ENCODE results near the gene DGKD.

Gene DGKD

GRCh38 chr2:233443511-233444183 is 89.4 kb downstream of the DGKD start:
- H3K79me2 ChIP-seq (ENCODE audit: low read length), result no peaks in the 10 kb centered on the region
- no peak for TF ChIP-seq EZH2phosphoT487 (IDR thresholded peaks at IDR 0.05; ENCODE audit: low read depth)
- TF ChIP-seq, protein P1, sequence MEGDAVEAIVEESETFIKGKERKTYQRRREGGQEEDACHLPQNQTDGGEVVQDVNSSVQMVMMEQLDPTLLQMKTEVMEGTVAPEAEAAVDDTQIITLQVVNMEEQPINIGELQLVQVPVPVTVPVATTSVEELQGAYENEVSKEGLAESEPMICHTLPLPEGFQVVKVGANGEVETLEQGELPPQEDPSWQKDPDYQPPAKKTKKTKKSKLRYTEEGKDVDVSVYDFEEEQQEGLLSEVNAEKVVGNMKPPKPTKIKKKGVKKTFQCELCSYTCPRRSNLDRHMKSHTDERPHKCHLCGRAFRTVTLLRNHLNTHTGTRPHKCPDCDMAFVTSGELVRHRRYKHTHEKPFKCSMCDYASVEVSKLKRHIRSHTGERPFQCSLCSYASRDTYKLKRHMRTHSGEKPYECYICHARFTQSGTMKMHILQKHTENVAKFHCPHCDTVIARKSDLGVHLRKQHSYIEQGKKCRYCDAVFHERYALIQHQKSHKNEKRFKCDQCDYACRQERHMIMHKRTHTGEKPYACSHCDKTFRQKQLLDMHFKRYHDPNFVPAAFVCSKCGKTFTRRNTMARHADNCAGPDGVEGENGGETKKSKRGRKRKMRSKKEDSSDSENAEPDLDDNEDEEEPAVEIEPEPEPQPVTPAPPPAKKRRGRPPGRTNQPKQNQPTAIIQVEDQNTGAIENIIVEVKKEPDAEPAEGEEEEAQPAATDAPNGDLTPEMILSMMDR (IDR thresholded peaks at IDR 0.05; ENCODE audit: low read depth, low read length), result peak; percentile 70
- H3K9ac ChIP-seq (ENCODE audit: low read length), result no peak overlapping the region
- H2AFZ ChIP-seq (ENCODE audit: low read depth, low read length), result no peak overlapping the region
- no peaks in the 10 kb centered on the region for H4K20me1 ChIP-seq (ENCODE audit: insufficient read depth, low read length)
- H3K36me3 ChIP-seq (replicated peaks; ENCODE audit: low read depth, low read length), result no peaks in the 10 kb centered on the region
- H3K9me3 ChIP-seq (ENCODE audit: insufficient read depth, low read length), result no peaks in the 10 kb centered on the region
- H3K4me2 ChIP-seq (ENCODE audit: low read length), result no peak overlapping the region
- no peaks in the 10 kb centered on the region for H3K27me3 ChIP-seq (ENCODE audit: low read depth, low read length)
- H3K4me3 ChIP-seq (ENCODE audit: low read length), result no peak overlapping the region
- H3K4me1 ChIP-seq (ENCODE audit: low read length), result no peaks in the 10 kb centered on the region
- H3K27ac ChIP-seq (ENCODE audit: low read length), result no peak overlapping the region

- H3K9ac ChIP-seq (ENCODE audit: low read length), result no peak overlapping the region
- H2AFZ ChIP-seq (ENCODE audit: low read depth, low read length), result no peak overlapping the region
- H4K20me1 ChIP-seq (ENCODE audit: insufficient read depth, low read length), result no peaks in the 10 kb centered on the region
- H3K4me3 ChIP-seq (ENCODE audit: low read length), result no peak overlapping the region
- H3K4me2 ChIP-seq (ENCODE audit: low read length), result no peak overlapping the region
- no peaks in the 10 kb centered on the region for H3K27me3 ChIP-seq (ENCODE audit: low read depth, low read length)
- H3K79me2 ChIP-seq (ENCODE audit: low read length), result no peaks in the 10 kb centered on the region
- no peaks in the 10 kb centered on the region for H3K36me3 ChIP-seq (replicated peaks; ENCODE audit: low read depth, low read length)
- no peaks in the 10 kb centered on the region for H3K4me1 ChIP-seq (ENCODE audit: low read length)
- no peaks in the 10 kb centered on the region for H3K9me3 ChIP-seq (ENCODE audit: insufficient read depth, low read length)
- TF ChIP-seq, protein P1 (IDR thresholded peaks at IDR 0.05; ENCODE audit: low read depth, low read length), result no peak
- no peak overlapping the region for H3K27ac ChIP-seq (ENCODE audit: low read length)
These were observed 90.2 kb downstream of the DGKD start for GRCh38 chr2:233444501-233444900.

DNA sequence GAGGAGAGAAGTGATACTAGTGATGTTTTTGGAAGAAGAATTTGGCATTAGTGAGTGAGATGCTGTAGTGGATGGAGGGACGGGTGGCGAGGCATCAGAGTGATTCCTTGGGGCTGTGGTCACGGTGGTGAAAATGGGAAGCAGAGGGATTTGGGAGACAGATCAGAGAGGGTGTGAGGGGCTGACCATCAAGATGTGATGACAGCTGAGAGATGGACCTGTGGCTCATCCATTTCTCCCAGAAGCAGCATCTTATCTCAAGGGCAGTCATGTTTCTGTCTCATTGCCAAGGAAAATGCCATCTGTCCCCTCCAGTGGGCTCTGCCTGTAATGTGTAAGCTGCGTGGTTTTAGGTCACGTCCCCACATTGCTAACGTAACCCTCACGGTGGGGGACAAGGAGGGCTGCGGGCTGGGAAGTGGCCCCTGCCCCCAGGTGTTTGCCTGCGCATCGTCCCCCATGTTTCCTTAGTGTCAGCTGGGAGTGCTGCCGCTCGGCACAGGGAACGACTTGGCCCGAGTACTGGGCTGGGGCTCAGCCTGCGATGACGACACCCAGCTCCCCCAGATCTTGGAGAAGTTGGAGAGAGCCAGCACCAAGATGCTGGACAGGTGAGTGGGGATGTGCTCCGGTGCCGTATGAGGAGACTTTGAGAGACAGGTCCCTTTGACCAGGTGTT is 91.0 kb downstream of the DGKD start:
- TF ChIP-seq, protein P1 (IDR thresholded peaks at IDR 0.05; ENCODE audit: low read depth, low read length), result no peak
- no peak for TF ChIP-seq EZH2phosphoT487 (IDR thresholded peaks at IDR 0.05; ENCODE audit: low read depth)
- no peaks in the 10 kb centered on the region for H4K20me1 ChIP-seq (ENCODE audit: insufficient read depth, low read length)
- H3K36me3 ChIP-seq (replicated peaks; ENCODE audit: low read depth, low read length), result no peaks in the 10 kb centered on the region

DNA sequence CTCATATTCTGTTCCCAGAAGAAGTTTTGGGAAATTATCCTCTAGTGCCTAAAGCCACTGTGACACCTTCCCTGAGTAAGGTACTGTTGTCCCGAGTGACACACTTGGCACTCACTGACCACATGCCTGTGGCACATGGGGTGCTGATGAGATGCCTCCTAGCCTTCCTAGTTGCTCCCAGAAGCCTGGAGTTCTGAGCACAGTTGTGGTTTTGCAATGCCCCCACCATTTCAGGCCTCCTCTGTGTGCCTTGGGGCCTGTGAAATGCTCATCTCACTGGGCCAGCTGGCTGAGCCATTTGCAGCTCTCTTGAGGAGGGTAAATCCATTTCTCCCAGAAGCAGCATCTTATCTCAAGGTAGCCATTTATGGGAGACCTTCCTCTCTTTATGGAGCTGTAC is 91.8 kb downstream of the DGKD start:
- H3K36me3 ChIP-seq (replicated peaks; ENCODE audit: low read depth, low read length), result no peaks in the 10 kb centered on the region
- no peaks in the 10 kb centered on the region for H3K27me3 ChIP-seq (ENCODE audit: low read depth, low read length)
- H3K9me3 ChIP-seq (ENCODE audit: insufficient read depth, low read length), result no peaks in the 10 kb centered on the region
- H3K79me2 ChIP-seq (ENCODE audit: low read length), result no peaks in the 10 kb centered on the region
- no peak overlapping the region for H3K9ac ChIP-seq (ENCODE audit: low read length)
- H3K4me2 ChIP-seq (ENCODE audit: low read length), result no peak overlapping the region
- no peak overlapping the region for H3K4me3 ChIP-seq (ENCODE audit: low read length)
- H4K20me1 ChIP-seq (ENCODE audit: insufficient read depth, low read length), result no peaks in the 10 kb centered on the region
- H2AFZ ChIP-seq (ENCODE audit: low read depth, low read length), result no peak overlapping the region
- no peak overlapping the region for H3K27ac ChIP-seq (ENCODE audit: low read length)
- no peaks in the 10 kb centered on the region for H3K4me1 ChIP-seq (ENCODE audit: low read length)
- TF ChIP-seq, protein P1 (IDR thresholded peaks at IDR 0.05; ENCODE audit: low read depth, low read length), result no peak
- no peak for TF ChIP-seq EZH2phosphoT487 (IDR thresholded peaks at IDR 0.05; ENCODE audit: low read depth)

More for the DNA sequence above, 91.0 kb downstream of the DGKD start:
- H3K4me3 ChIP-seq (ENCODE audit: low read length), result no peak overlapping the region
- H3K27ac ChIP-seq (ENCODE audit: low read length), result no peak overlapping the region
- no peaks in the 10 kb centered on the region for H3K79me2 ChIP-seq (ENCODE audit: low read length)
- no peaks in the 10 kb centered on the region for H3K4me1 ChIP-seq (ENCODE audit: low read length)
- H2AFZ ChIP-seq (ENCODE audit: low read depth, low read length), result no peak overlapping the region
- H3K27me3 ChIP-seq (ENCODE audit: low read depth, low read length), result no peaks in the 10 kb centered on the region
- H3K9ac ChIP-seq (ENCODE audit: low read length), result no peak overlapping the region
- H3K9me3 ChIP-seq (ENCODE audit: insufficient read depth, low read length), result no peaks in the 10 kb centered on the region
- H3K4me2 ChIP-seq (ENCODE audit: low read length), result no peak overlapping the region

Measured in OCI-LY3 (cell line).